Measurements from ENCODE around the gene ARHGAP30.

Gene ARHGAP30

DNA sequence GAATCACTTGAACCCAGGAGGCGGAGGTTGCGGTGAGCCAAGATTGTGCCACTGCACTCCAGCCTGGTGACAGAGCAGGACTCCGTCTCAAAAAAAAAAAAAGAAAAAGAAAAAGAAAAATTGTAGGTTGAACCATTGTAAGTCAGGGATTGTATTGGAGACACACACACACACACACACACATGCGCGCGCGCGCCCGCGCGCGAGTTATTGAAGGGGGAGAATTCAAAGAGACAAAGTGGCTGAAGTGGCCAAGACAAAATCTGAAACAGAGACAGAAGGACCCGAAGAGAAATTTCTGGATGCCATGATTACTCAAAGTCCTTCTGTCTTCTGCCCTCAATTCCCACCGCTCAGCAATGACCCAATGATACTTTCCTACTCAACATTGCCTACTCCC, 24.8 kb upstream of the ARHGAP30 start:
- no peaks in the 10 kb centered on the region for H3K9me2 ChIP-seq (replicated peaks; ENCODE audit: low read depth, low read length)
- H3K4me3 ChIP-seq (ENCODE audit: low read length, poor library complexity, severe bottlenecking) = no peak overlapping the region
- H3K4me2 ChIP-seq (ENCODE audit: low read depth, low read length, poor library complexity, severe bottlenecking) = no peak overlapping the region
- no peak overlapping the region for H3K9ac ChIP-seq (ENCODE audit: low read depth, low read length, poor library complexity, severe bottlenecking)
- TF ChIP-seq EZH2phosphoT487 (IDR thresholded peaks at IDR 0.05; ENCODE audit: borderline replicate concordance) = no peak
- TF ChIP-seq, protein P1, sequence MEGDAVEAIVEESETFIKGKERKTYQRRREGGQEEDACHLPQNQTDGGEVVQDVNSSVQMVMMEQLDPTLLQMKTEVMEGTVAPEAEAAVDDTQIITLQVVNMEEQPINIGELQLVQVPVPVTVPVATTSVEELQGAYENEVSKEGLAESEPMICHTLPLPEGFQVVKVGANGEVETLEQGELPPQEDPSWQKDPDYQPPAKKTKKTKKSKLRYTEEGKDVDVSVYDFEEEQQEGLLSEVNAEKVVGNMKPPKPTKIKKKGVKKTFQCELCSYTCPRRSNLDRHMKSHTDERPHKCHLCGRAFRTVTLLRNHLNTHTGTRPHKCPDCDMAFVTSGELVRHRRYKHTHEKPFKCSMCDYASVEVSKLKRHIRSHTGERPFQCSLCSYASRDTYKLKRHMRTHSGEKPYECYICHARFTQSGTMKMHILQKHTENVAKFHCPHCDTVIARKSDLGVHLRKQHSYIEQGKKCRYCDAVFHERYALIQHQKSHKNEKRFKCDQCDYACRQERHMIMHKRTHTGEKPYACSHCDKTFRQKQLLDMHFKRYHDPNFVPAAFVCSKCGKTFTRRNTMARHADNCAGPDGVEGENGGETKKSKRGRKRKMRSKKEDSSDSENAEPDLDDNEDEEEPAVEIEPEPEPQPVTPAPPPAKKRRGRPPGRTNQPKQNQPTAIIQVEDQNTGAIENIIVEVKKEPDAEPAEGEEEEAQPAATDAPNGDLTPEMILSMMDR (conservative IDR thresholded peaks at IDR 0.05; ENCODE audit: low read length) = no peak
- H3K4me1 ChIP-seq (ENCODE audit: insufficient read depth, low read length, poor library complexity, severe bottlenecking) = peaks cover 3% of the 10 kb centered on the region
- H3K79me2 ChIP-seq (ENCODE audit: insufficient read depth, low read length) = no peaks in the 10 kb centered on the region
- no peaks in the 10 kb centered on the region for H3F3A ChIP-seq (ENCODE audit: low read depth)
- H3K36me3 ChIP-seq (ENCODE audit: insufficient read depth, low read length) = peaks cover 5% of the 10 kb centered on the region; the same call in 1 of the 2 replicates
- H2AFZ ChIP-seq (ENCODE audit: low read length) = no peak overlapping the region
- H4K20me1 ChIP-seq (ENCODE audit: insufficient read depth, low read length, poor library complexity, severe bottlenecking) = no peaks in the 10 kb centered on the region
- H3K27me3 ChIP-seq (ENCODE audit: insufficient read depth, low read length, poor library complexity, severe bottlenecking) = no peaks in the 10 kb centered on the region
- no peaks in the 10 kb centered on the region for H3K9me3 ChIP-seq (ENCODE audit: insufficient read depth, low read depth, low read length)

DNA sequence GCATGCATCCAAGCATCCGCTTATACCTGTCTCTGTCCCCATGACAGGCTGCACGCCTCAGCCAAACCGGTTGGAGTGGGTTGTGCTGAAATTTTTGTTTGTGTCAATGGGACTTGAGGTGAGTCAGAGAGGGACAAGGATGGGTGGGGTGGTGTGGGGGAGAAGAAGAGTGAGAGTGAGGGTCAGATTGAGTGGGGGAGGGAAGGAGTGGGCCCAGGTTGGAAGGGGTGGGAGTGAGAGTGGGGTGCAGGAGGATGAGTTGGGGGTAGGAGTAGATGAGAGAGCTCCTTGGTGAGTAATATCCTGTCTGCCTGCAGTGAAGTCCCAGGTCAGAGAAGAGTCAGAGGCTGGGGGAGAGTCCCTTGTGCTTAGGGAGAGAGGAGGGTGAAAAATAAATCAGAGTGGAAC, 22.9 kb upstream of the ARHGAP30 start:
- Histone ChIP-seq H3K4me3 (ENCODE audit: low read length, poor library complexity, severe bottlenecking) (no peak overlapping the region), H3K9ac (ENCODE audit: low read depth, low read length, poor library complexity, severe bottlenecking) (no peak overlapping the region), H3K27me3 (ENCODE audit: insufficient read depth, low read length, poor library complexity, severe bottlenecking) (no peaks in the 10 kb centered on the region), H3K9me3 (ENCODE audit: insufficient read depth, low read depth, low read length) (no peaks in the 10 kb centered on the region), H4K20me1 (ENCODE audit: insufficient read depth, low read length, poor library complexity, severe bottlenecking) (no peaks in the 10 kb centered on the region), H3F3A (ENCODE audit: low read depth) (no peaks in the 10 kb centered on the region), H3K79me2 (ENCODE audit: insufficient read depth, low read length) (no peaks in the 10 kb centered on the region), H3K4me2 (ENCODE audit: low read depth, low read length, poor library complexity, severe bottlenecking) (no peak overlapping the region), H2AFZ (ENCODE audit: low read length) (no peak overlapping the region), H3K9me2 (replicated peaks; ENCODE audit: low read depth, low read length) (no peaks in the 10 kb centered on the region), H3K4me1 (ENCODE audit: insufficient read depth, low read length, poor library complexity, severe bottlenecking) (peaks cover 3% of the 10 kb centered on the region), H3K36me3 (ENCODE audit: insufficient read depth, low read length) (no peaks in the 10 kb centered on the region)
- TF ChIP-seq EZH2phosphoT487 (IDR thresholded peaks at IDR 0.05; ENCODE audit: borderline replicate concordance) = no peak
- TF ChIP-seq, protein P1 (conservative IDR thresholded peaks at IDR 0.05; ENCODE audit: low read length) = no peak

DNA sequence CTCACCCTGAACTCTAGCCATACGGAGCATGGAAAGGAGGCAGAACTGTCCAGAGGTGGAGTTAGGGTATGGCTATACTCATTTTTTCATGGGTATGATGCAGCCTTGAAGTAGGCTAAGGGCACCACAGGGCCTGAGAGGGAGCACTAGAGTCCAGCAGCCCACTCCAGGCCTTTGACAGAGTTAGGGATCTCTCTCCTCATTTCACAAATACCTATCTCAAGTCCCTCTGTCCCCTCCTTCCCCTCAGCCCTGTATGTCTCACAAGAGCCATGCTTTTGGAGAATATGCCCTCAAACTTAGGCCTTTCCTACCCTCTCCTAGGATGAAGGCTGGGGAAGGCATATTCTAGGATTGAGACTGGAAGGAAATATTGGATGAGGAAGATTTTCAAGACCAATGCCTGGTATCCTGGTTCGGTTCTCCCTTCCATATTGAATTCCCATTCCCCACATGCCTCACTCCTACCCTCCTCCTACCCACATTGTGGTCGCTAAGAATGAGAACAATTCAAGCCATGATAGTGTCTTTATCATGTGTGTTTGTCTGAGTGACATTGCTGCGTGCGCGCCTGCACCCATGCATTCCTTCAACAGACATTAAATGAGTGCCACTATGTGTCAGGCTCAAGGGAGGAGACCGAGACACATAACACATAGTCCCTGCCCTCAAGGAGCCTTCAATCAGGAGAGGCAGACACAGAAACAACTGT, 22.3 kb upstream of the ARHGAP30 start:
- no peaks in the 10 kb centered on the region for H3K27me3 ChIP-seq (ENCODE audit: insufficient read depth, low read length, poor library complexity, severe bottlenecking)
- H3K36me3 ChIP-seq (ENCODE audit: insufficient read depth, low read length) = no peaks in the 10 kb centered on the region
- no peak overlapping the region for H3K4me3 ChIP-seq (ENCODE audit: low read length, poor library complexity, severe bottlenecking)
- TF ChIP-seq EZH2phosphoT487 (IDR thresholded peaks at IDR 0.05; ENCODE audit: borderline replicate concordance) = no peak
- TF ChIP-seq, protein P1 (conservative IDR thresholded peaks at IDR 0.05; ENCODE audit: low read length) = no peak
- no peaks in the 10 kb centered on the region for H3F3A ChIP-seq (ENCODE audit: low read depth)
- no peak overlapping the region for H2AFZ ChIP-seq (ENCODE audit: low read length)
- no peak overlapping the region for H3K9ac ChIP-seq (ENCODE audit: low read depth, low read length, poor library complexity, severe bottlenecking)
- H3K4me1 ChIP-seq (ENCODE audit: insufficient read depth, low read length, poor library complexity, severe bottlenecking) = no peaks in the 10 kb centered on the region
- H3K79me2 ChIP-seq (ENCODE audit: insufficient read depth, low read length) = no peaks in the 10 kb centered on the region
- H3K9me2 ChIP-seq (replicated peaks; ENCODE audit: low read depth, low read length) = no peaks in the 10 kb centered on the region
- no peaks in the 10 kb centered on the region for H4K20me1 ChIP-seq (ENCODE audit: insufficient read depth, low read length, poor library complexity, severe bottlenecking)
- no peaks in the 10 kb centered on the region for H3K9me3 ChIP-seq (ENCODE audit: insufficient read depth, low read depth, low read length)
- H3K4me2 ChIP-seq (ENCODE audit: low read depth, low read length, poor library complexity, severe bottlenecking) = no peak overlapping the region

Measured in Loucy (cell line).